NCI-H748 (cell line): ENCODE data around the gene SURF2.
A peak's percentile ranks its signal among the peaks of the same experiment; 100 is the strongest.
"Not testable (repeated sequence)": the region's sequence is repeated elsewhere in the genome, so short reads cannot be mapped to it uniquely, and the experiment has no call there.

Source experiments
- DNase-seq: peaks from one replicate; lab custom pipeline; 2025; ENCODE audit not compliant: unreplicated experiment; lab: John Stamatoyannopoulos, UW

Gene SURF2

GRCh38 chr9:133375724-133376654, 19.6 kb downstream of the SURF2 start, which contains the start of the genes STKLD1 and SURF4:
Gene STKLD1 (plus strand): TSS chr9:133376366. CDS start chr9:133376474, 108 bp downstream.
Gene SURF4 (minus strand): TSS chr9:133376060. CDS start chr9:133375969, 91 bp downstream.
- DNase-seq, result peak; percentile 97

GRCh38 chr9:133377280-133377679, 20.9 kb downstream of the SURF2 start:
- not testable (repeated sequence) for DNase-seq

GRCh38 chr9:133377721-133378216, 21.4 kb downstream of the SURF2 start:
- DNase-seq, result peak; percentile 30

GRCh38 chr9:133378408-133378962, 22.1 kb downstream of the SURF2 start:
- DNase-seq, result peak; percentile 19

- no peak for DNase-seq
These were observed 23.1 kb downstream of the SURF2 start for GRCh38 chr9:133379153-133380086.

GRCh38 chr9:133380734-133381133, 24.4 kb downstream of the SURF2 start:
- DNase-seq, result no peak

- no peak for DNase-seq
These were observed 26.3 kb downstream of the SURF2 start for GRCh38 chr9:133382507-133383141.

GRCh38 chr9:133383438-133383837, 27.1 kb downstream of the SURF2 start:
- DNase-seq, result no peak

GRCh38 chr9:133384736-133385321, 28.5 kb downstream of the SURF2 start:
- DNase-seq, result no peak

- no peak for DNase-seq
These were observed 29.1 kb downstream of the SURF2 start for GRCh38 chr9:133385452-133385851.

- no peak for DNase-seq
These were observed 30.0 kb downstream of the SURF2 start for GRCh38 chr9:133386338-133386737.

GRCh38 chr9:133387680-133388079, 31.3 kb downstream of the SURF2 start:
- no peak for DNase-seq

GRCh38 chr9:133389025-133389557, 32.7 kb downstream of the SURF2 start:
- DNase-seq, result no peak

GRCh38 chr9:133389562-133389961, 33.2 kb downstream of the SURF2 start:
- no peak for DNase-seq

- no peak for DNase-seq
These were observed 34.4 kb downstream of the SURF2 start for GRCh38 chr9:133390713-133391112.

GRCh38 chr9:133391449-133391848, 35.1 kb downstream of the SURF2 start:
- not testable (repeated sequence) for DNase-seq

GRCh38 chr9:133392308-133392707, 36.0 kb downstream of the SURF2 start:
- not testable (repeated sequence) for DNase-seq

GRCh38 chr9:133393399-133393798, 37.0 kb downstream of the SURF2 start:
- DNase-seq, result no peak

- no peak for DNase-seq
These were observed 38.4 kb downstream of the SURF2 start for GRCh38 chr9:133394687-133395271.
